ENCODE results near the gene PPFIA3.
A peak's percentile ranks its signal among the peaks of the same experiment; 100 is the strongest.

PPFIA3 gene

GRCh38 chr19:49119411-49120324, at the start of gene PPFIA3:
TSS of gene PPFIA3 (plus strand) at chr19:49119544. CDS start at chr19:49127874, 8,330 bp downstream.
- peak; percentile 12 to 35 for DNase-seq

- no peak for DNase-seq
Measured at GRCh38 chr19:49070416-49070815, 48.9 kb upstream of the PPFIA3 start.

GRCh38 chr19:49071860-49072547, 47.3 kb upstream of the PPFIA3 start:
- no peak for DNase-seq

GRCh38 chr19:49073514-49074378, 45.6 kb upstream of the PPFIA3 start:
- DNase-seq: no peak

- peak in 1 of 2 donors; percentile 18 for DNase-seq
Measured at GRCh38 chr19:49074869-49075268, 44.5 kb upstream of the PPFIA3 start.

GRCh38 chr19:49080392-49080791, 39.0 kb upstream of the PPFIA3 start:
- DNase-seq: no peak

GRCh38 chr19:49081273-49081672, 38.1 kb upstream of the PPFIA3 start:
- no peak for DNase-seq

- DNase-seq: no peak
Measured at GRCh38 chr19:49084206-49085019, 34.9 kb upstream of the PPFIA3 start.

GRCh38 chr19:49085020-49085867, 34.1 kb upstream of the PPFIA3 start, which contains the start of gene SNRNP70:
TSS of gene SNRNP70 (plus strand) at chr19:49085451. CDS start at chr19:49086415, 964 bp downstream.
- DNase-seq: peak; percentile 100

GRCh38 chr19:49085868-49086232, 33.5 kb upstream of the PPFIA3 start:
- no peak for DNase-seq

- no peak for DNase-seq
Measured at GRCh38 chr19:49086296-49086695, 33.0 kb upstream of the PPFIA3 start.

- no peak for DNase-seq
Measured at GRCh38 chr19:49091391-49092038, 27.8 kb upstream of the PPFIA3 start.

- DNase-seq: no peak
Measured at GRCh38 chr19:49092686-49093085, 26.7 kb upstream of the PPFIA3 start.

- no peak for DNase-seq
Measured at GRCh38 chr19:49094505-49095482, 24.6 kb upstream of the PPFIA3 start.

GRCh38 chr19:49097453-49098288, 21.7 kb upstream of the PPFIA3 start:
- DNase-seq: peak; percentile 78 to 85

GRCh38 chr19:49098795-49099194, 20.5 kb upstream of the PPFIA3 start:
- DNase-seq: no peak

- DNase-seq: no peak
Measured at GRCh38 chr19:49101160-49101559, 18.2 kb upstream of the PPFIA3 start.

GRCh38 chr19:49102303-49102702, 17.0 kb upstream of the PPFIA3 start:
- DNase-seq: no peak
